ENCODE data around the gene WDR1.

- TF ChIP-seq EZH2 (IDR thresholded peaks at IDR 0.05) = no peak
- TF ChIP-seq FOXP2 (optimal IDR thresholded peaks at IDR 0.05; ENCODE audit: control extremely low read depth, extremely low read length, insufficient read depth) = no peak
- TF ChIP-seq POLR2AphosphoS5 (IDR thresholded peaks at IDR 0.05; ENCODE audit: borderline replicate concordance, low read depth, low read length) = no peak
These were observed 4.5 kb upstream of the WDR1 start for GRCh38 chr4:10120943-10121567.
